GM19193 (cell line): Measurements from ENCODE around the gene BTK.

Experiments used
- POLR2A ChIP-seq: IDR thresholded peaks from 4 replicates; pipeline ENCODE4 v1.6.1; 2011; ENCODE audit not compliant: insufficient read depth, insufficient read length; ENCODE audit errors: extremely low read depth

BTK gene

DNA sequence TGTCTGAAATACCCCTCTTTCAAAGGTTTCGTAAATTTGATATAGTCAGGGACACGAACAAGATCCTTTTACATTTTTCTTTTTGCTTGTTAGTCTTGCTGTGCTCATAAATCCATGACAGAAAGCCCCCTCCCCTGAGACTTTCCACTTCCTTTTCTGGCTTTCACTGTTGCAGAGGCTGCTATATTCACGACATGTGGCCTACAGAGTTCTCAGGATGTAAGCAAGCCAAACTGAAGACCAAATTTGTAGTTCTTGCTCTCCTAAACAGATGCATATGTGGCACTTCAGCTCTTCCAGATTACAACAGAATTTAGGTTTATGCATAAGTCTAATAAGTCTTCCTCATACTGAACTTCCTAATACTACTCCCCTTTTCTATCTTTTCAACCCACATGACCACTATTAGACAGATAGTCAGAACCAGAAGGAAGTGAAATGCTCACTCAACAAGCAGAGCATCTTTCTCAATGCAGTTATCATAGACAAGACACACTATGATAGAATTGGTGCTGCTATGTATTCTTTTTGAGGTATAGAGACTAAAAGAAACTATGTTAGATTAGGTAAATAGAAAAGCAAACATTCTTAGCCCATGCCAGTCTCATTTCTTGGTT, 15.0 kb downstream of the BTK start:
- TF ChIP-seq POLR2A: no peak

GRCh38 chrX:101369687-101370086, 16.3 kb downstream of the BTK start:
- no peak for TF ChIP-seq POLR2A

DNA sequence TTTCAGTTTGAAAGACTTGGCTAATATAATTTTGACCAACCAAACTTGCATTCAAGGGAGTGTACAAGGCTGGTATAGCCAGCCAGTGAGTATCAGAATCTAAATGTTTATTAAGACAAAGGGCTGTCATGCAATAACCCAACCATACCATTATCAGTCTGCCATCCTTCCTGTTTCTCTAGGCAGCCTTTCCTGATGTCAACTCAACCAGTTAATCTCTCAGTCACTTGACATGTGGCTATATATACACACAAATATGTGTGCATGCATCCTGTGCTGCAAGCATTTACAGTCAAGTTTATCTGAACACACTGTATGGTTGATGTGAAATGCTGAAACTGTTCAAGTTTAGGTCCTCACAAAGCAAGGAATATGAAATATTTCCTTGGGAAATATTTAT, 17.2 kb downstream of the BTK start:
- no peak for TF ChIP-seq POLR2A

DNA sequence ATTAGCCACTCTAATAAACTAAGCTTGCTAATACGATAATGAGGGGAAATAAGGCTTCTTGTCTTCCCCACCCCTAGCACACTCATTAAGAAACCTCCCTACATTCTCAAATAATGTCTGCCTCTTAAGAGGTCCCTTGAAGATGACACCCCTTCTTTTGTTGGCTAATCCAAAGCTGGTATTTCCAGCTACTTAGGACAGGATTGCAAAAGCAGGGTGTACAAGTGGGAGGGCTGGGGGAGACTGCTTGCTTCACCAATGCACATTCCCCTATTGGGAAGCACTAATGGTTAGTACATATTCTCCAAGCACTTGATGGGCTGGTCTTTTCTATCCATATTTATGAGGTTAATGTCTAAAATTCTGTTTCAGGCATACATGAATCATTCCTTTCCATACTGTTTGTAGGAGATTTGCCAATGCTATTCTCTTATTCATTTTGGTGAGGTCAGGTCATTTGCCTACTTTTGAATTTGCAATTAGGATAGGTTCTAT, 20.6 kb downstream of the BTK start:
- TF ChIP-seq POLR2A: no peak

DNA sequence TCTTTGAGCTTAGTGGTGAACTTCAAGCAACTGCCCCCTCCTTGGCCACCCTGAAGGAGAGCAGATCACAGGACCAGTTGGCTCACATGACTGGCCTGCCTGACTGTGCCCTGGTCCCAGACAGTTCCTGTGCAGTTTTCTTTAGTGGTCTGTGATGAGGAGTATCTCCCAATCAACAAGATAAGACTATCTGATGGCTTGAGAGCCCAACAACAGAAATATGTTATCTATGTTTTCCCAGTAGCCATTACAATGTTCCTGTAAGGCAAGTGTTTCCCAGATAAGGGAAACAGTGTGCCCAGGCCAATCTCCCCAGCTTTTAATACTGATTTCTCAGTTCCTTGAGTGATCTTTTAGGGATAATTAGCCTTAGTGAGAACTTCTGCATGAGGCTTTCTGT, 23.2 kb downstream of the BTK start:
- TF ChIP-seq POLR2A: no peak

- TF ChIP-seq POLR2A: no peak
Observed at GRCh38 chrX:101362116-101362515, 23.9 kb downstream of the BTK start.

DNA sequence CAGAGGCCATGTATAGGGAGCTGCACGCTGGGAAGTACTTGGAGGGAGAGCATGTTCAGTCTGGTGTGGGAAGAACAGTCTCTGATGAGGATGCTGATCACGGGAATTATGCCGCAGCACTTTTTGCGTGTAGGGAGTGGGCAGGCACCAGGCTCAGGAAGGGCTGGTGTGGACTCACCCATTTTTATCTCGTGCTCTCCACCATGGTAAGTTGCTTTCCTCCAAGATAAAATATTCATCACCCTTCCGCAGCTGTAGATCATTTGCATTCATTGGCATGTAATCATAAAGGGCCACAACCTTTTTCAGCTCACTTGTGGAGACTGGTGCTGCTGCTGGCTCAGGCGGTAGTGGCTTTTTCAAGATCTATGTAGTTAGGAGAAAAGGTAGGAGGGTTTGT, 25.6 kb downstream of the BTK start:
- no peak for TF ChIP-seq POLR2A

DNA sequence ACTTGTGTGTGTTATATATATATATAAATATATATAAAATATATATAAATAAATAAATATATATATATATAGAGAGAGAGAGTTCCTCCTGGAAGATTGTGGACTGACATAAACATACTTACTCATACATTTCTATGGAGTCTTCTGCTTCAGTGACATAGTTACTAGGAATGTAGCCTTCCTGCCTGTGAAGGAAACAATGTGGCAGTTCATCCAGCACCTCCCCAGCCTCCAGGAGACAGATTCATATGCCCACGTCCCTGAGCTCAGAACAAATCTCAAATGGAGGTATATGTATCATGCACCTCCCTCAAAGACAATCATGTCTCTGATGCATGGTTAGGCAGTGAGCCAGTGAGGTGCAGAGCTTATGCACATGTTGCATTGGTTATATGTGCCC, 26.0 kb downstream of the BTK start:
- no peak for TF ChIP-seq POLR2A

DNA sequence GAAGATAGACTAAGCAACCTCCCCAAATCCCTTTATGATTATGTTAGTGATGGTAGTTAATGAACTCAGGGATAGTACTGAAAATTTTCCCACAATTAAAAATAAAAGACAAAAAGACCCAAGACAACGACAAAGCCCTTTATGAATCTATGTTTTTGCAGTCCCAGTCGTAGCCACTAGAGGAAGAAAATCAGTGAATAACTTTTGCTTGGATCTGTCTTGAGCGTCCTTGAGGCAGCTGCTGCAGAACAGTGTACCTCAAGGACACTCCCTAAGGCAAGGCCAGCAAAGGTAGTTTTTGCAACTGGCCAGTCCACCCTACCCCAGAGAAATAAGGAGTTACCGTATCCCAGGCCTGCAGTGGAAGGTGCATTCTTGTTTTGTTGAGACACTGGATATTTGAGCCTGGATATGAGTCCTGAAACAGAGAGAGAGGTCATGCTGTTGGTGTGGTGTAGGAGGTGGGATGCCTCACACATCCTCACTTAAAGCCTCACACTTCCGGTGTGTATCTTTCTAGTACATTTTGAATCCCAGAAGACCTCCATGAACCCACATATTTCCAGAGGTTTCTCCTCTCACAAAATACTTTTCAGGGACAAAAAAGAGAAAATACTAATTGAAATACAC, 28.7 kb downstream of the BTK start:
- TF ChIP-seq POLR2A: no peak

- TF ChIP-seq POLR2A: no peak
Observed at GRCh38 chrX:101349193-101349562, 36.8 kb downstream of the BTK start.

DNA sequence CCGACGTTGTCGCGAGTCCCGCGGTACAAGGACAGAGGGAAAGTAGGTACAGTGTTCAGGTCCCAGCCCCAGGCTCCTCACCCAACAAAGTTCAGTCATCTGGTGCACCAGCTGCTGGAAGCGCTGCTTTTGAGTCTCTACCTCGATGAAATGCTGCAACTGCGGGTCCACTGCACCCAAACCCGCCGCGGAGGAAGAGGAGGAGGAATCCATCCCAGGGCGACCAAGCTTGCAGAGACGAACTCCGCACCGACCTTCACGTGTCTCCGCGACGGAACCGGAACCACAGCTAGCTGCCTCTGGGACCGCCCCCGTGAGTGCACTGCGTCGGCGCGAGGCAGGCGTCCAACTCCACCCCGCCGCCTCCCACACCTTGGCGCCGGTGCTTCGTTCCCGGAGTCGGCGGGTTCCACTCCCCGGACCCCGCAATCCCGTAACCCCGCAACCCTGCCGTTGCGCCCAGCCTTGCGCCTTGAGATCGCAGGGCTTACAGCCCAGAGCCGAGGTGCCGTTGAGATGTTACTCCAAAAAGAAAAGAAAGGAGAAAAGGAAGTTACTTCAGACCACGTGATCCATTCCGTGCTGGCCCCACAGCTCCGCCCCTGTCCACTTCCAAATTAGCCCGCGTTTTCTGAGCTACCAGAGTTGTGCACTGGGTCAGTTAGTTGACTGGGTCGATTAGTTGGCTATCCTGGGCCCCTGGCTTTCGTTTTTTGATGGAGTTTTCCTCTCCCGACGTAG, 37.4 kb downstream of the BTK start, which contains the start of gene TIMM8A:
Gene TIMM8A (minus strand): TSS at position 291 of the 741 bp plus-strand sequence. CDS start 78 bp downstream, at position 213.
- peak; percentile 76 for TF ChIP-seq POLR2A

DNA sequence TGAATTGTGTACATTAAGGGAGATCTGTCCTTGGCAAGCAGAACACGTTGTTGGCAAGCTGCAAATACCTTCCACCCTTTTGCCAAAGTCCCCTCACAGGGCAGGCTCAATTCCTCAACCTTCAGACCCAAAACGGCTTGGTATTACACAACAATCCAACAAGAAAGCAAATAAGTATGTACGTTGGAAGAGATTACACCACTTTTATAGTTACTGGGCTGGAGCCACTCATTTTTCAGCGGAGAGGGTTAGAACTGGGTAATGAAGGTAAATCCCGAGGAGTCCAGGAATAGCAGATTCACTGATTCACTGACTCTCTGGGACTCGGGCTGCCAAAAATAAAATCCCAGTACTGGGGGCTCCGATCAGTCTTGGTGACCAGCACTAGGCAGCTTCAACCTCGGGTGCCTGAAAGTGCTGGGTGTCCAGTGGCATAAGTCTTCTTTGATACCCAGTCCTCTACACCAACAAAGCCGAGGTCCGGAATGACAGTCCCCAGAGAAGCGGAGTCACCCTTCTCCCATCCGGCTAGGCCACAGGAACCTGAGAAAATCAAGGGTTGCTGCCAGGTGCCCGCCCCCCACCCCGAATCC, 38.0 kb downstream of the BTK start:
- TF ChIP-seq POLR2A: no peak

- TF ChIP-seq POLR2A: no peak
Observed at GRCh38 chrX:101337776-101338271, 48.2 kb downstream of the BTK start.

DNA sequence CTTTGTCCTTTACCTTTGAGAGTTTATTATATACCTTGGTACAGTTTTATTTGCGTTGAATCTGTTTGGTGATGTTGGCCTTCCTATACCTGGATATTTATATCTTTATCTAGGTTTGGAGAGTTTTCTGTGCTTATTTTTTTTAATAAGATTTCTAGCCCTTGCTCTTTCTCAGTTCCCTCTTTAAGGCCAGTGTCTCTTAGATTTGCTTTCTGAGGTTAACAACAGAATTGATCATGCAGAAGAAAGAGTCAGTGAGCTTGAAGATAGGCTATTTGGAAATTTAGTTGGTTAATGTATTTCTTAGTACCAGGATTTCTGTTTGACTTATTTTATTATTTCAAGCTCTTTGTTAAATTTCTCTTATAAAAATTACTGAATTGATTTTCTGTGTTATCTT, 82.2 kb downstream of the BTK start:
- no peak for TF ChIP-seq POLR2A
